ENCODE data around the gene C6orf89. TPM values are rescaled to one million over a fixed set of nuclear protein-coding genes. Genes with fewer than 3 reads are reported as not detected.
A peak's percentile ranks its signal among the peaks of the same experiment; 100 is the strongest.
"Not testable (repeated sequence)": the region's sequence is repeated elsewhere in the genome, so short reads cannot be mapped to it uniquely, and the experiment has no call there.

The C6orf89 gene
- total and polyA plus RNA-seq, 5 donors: 53.2 to 83.9 (median 75.3) TPM

- intact Hi-C loops (cut with DNase I): loop anchor here in 3 of 4 donors (5.0 kb wide), 2 partner anchors 88 to 93 kb away; no protein-coding TSS in a partner anchor
- Histone ChIP-seq H3K4me3 (ENCODE audit: low read length) (no peak overlapping the region), H3K9me3 (ENCODE audit: control insufficient read depth, low read length) (no peaks in the 10 kb centered on the region), H3K27ac (ENCODE audit: low read length) (peak overlapping the region; percentile 45), H3K27me3 (ENCODE audit: control insufficient read depth, insufficient read depth) (no peaks in the 10 kb centered on the region), H3K4me1 (ENCODE audit: control insufficient read depth, insufficient read depth, low read length) (no peaks in the 10 kb centered on the region)
- ATAC-seq (no peak), DNase-seq (no peak)
- WGBS: 33% methylated on average over 6 of the region's 6 CpGs
These were observed 3.1 kb downstream of the C6orf89 start for GRCh38 chr6:36888654-36889481.

DNA sequence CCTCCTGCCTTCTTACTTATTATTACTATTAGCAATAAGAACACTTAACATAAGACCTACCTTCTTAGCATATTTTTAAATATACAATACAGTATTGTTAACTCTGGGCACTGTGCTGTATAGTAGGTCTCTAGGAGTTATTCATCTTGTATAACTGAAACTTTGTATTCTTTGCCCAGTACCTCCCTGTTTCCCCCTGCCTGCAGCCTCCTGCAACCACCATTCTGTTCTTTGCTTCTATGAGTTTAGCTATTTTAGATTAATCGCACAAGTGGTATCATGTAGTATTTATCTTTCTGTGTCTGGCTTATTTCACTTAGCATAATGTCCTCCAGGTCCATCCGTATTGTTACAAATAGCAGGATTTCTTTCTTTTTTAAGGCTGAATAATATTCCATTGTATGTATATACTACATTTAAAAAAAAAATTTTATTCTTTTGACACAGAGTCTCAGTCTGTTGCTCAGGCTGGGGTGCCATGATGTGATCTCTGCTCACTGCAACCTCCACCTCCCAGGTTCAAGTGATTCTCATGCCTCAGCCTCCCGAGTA is 4.4 kb downstream of the C6orf89 start:
- intact Hi-C loops (cut with DNase I): loop anchor here in 1 of 4 donors (10.0 kb wide), 1 partner anchor 115 kb away; the partner anchor contains the start of gene FGD2
- Histone ChIP-seq H3K27me3 (ENCODE audit: control insufficient read depth, insufficient read depth) (no peaks in the 10 kb centered on the region), H3K4me3 (ENCODE audit: low read length) (no peak overlapping the region), H3K27ac (ENCODE audit: low read length) (no peak overlapping the region), H3K9me3 (ENCODE audit: control insufficient read depth, low read length) (no peaks in the 10 kb centered on the region), H3K4me1 (ENCODE audit: control insufficient read depth, insufficient read depth, low read length) (no peaks in the 10 kb centered on the region)
- WGBS: 92% methylated on average over 3 of the region's 3 CpGs
- ATAC-seq: no peak
- DNase-seq: no peak

DNA sequence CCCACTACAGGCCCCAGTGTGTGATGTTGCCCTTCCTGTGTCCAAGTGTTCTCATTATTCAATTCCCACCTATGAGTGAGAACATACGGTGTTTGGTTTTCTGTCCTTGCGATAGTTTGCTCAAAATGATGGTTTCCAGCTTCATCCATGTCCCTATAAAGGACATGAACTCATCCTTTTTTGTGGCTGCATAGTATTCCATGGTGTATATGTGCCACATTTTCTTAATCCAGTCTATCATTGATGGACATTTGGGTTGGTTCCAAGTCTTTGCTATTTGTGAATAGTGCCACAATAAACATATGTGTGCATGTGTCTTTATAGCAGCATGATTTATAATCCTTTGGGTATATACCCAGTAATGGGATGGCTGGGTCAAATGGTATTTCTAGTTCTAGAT is 5.4 kb downstream of the C6orf89 start:
- not testable (repeated sequence) for H3K9me3 ChIP-seq (ENCODE audit: control insufficient read depth, low read length)

GRCh38 chr6:36893976-36894932 is 8.5 kb downstream of the C6orf89 start:
- no peaks in the 10 kb centered on the region for H3K27me3 ChIP-seq (ENCODE audit: control insufficient read depth, insufficient read depth)
- H3K27ac ChIP-seq (ENCODE audit: low read length): no peak overlapping the region
- no peak overlapping the region for H3K4me3 ChIP-seq (ENCODE audit: low read length)
- H3K4me1 ChIP-seq (ENCODE audit: control insufficient read depth, insufficient read depth, low read length): no peaks in the 10 kb centered on the region
- no peaks in the 10 kb centered on the region for H3K9me3 ChIP-seq (ENCODE audit: control insufficient read depth, low read length)
- WGBS: 93% methylated on average over 8 of the region's 8 CpGs
- intact Hi-C loops (cut with DNase I): loop anchor here in 1 of 4 donors (10.0 kb wide), 1 partner anchor 111 kb away; the partner anchor contains the start of gene FGD2
- DNase-seq: no peak
- ATAC-seq: no peak

More for the DNA sequence above, 5.4 kb downstream of the C6orf89 start:
- 99% methylated on average over 2 of the region's 2 CpGs for WGBS
- intact Hi-C loops (cut with DNase I): loop anchor here in 1 of 4 donors (10.0 kb wide), 1 partner anchor 114 kb away; the partner anchor contains the start of gene FGD2
- not testable (repeated sequence) for ATAC-seq; H3K4me3 ChIP-seq (ENCODE audit: low read length); DNase-seq; H3K4me1 ChIP-seq (ENCODE audit: control insufficient read depth, insufficient read depth, low read length); H3K27ac ChIP-seq (ENCODE audit: low read length); H3K27me3 ChIP-seq (ENCODE audit: control insufficient read depth, insufficient read depth)

DNA sequence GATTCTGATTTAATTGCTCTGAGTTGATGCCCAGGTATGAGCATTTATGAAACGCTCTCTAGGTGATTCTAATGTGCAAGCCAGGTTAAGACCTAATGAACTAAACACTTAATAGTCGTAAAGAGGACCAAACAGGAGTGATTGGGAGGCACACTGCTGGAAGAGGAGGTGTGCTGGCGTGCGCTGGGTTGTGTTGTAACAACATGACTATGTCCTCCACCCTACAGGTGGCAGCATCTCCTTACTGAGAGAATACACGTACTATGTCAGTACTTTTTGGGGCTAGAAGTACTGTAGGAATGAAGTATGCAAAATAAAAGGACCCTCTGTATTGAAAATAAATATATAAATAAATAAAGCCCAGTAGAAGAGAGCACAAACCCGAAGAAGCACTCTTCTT is 11.9 kb downstream of the C6orf89 start:
- no peak for DNase-seq
- Histone ChIP-seq H3K9me3 (ENCODE audit: control insufficient read depth, low read length) (no peaks in the 10 kb centered on the region), H3K27ac (ENCODE audit: low read length) (no peak overlapping the region), H3K4me1 (ENCODE audit: control insufficient read depth, insufficient read depth, low read length) (no peaks in the 10 kb centered on the region), H3K27me3 (ENCODE audit: control insufficient read depth, insufficient read depth) (no peaks in the 10 kb centered on the region), H3K4me3 (ENCODE audit: low read length) (no peak overlapping the region)
- peak in 1 of 2 donors; percentile 63 for ATAC-seq
- intact Hi-C loops (cut with DNase I): loop anchor here in 1 of 4 donors (10.0 kb wide), 1 partner anchor 107 kb away; the partner anchor contains the start of gene FGD2
- 86% methylated on average over 6 of the region's 6 CpGs for WGBS

DNA sequence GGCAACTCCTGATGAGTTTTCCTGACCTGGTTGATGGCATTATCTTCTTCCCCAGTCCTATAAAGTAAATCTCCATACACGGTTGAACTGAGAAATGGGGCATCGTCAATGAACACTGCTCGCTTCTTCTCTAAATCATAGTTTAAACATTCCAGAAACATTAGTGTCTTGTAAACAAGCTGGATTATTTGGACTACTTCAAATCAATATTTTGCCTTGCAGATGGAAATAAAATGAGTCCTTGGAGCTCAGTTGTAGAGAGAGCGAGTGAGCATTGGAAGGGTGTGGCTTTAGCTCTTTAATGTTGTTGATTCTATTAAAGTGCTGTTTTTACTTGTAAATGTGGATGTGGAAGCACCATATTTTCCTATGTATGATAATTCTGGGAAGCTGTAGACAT is 18.4 kb downstream of the C6orf89 start:
- H3K4me3 ChIP-seq (ENCODE audit: low read length): no peak overlapping the region
- WGBS: 76% methylated on average over 4 of the region's 4 CpGs
- DNase-seq: no peak
- H3K27ac ChIP-seq (ENCODE audit: low read length): no peak overlapping the region
- ATAC-seq: no peak
- intact Hi-C loops (cut with DNase I): loop anchor here in 1 of 4 donors (10.0 kb wide), 1 partner anchor 71 kb away; no protein-coding TSS in a partner anchor
- peaks cover 6% of the 10 kb centered on the region for H3K4me1 ChIP-seq (ENCODE audit: control insufficient read depth, insufficient read depth, low read length)
- no peaks in the 10 kb centered on the region for H3K9me3 ChIP-seq (ENCODE audit: control insufficient read depth, low read length)
- H3K27me3 ChIP-seq (ENCODE audit: control insufficient read depth, insufficient read depth): no peaks in the 10 kb centered on the region

GRCh38 chr6:36904851-36905393 is 19.2 kb downstream of the C6orf89 start:
- WGBS: 99% methylated on average over 5 of the region's 5 CpGs
- H3K4me1 ChIP-seq (ENCODE audit: control insufficient read depth, insufficient read depth, low read length): peaks cover 6% of the 10 kb centered on the region
- no peak for ATAC-seq
- no peak overlapping the region for H3K4me3 ChIP-seq (ENCODE audit: low read length)
- no peak for DNase-seq
- H3K27me3 ChIP-seq (ENCODE audit: control insufficient read depth, insufficient read depth): no peaks in the 10 kb centered on the region
- no peaks in the 10 kb centered on the region for H3K9me3 ChIP-seq (ENCODE audit: control insufficient read depth, low read length)
- intact Hi-C loops (cut with DNase I): loop anchor here in 1 of 4 donors (10.0 kb wide), 1 partner anchor 70 kb away; no protein-coding TSS in a partner anchor
- H3K27ac ChIP-seq (ENCODE audit: low read length): no peak overlapping the region

DNA sequence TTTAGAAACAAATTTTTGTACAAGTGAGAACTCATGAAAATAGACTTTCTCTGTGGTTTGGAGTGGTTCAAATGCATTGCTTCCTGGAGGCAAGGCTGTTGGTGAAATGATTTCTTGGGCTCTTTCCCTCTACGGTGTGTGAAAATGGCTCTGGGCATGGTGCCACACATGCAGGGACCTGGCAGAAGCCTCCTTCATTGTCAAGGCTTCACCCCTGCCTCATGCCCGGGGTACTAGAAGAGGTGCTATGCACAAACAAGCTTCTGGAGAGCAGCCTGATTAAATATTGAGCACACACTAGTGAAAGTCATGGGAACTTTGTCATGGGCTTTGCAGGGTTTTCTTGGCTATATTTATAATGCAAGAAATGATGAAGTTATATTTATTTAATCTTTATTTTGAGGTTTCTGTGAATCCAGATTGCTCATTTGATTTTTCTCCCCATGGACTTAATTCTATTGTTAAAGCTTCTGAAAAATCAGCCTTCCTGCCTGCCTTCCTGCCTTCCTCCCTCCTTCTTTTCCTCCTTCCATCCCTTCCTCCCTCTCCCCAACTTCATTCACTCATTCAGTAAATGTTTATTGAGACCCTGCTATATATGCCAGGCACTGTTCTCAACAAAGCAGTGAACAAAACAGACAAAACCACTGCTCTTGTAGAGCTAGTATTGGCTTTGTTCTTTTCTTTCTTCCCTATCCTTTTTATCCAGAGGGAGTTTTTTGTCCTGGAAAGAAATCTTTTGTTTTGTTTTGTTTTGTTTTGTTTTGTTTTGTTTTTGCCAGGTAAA is 21.0 kb downstream of the C6orf89 start:
- no peaks in the 10 kb centered on the region for H3K27me3 ChIP-seq (ENCODE audit: control insufficient read depth, insufficient read depth)
- H3K9me3 ChIP-seq (ENCODE audit: control insufficient read depth, low read length): no peaks in the 10 kb centered on the region
- H3K4me1 ChIP-seq (ENCODE audit: control insufficient read depth, insufficient read depth, low read length): peaks cover 6% of the 10 kb centered on the region
- intact Hi-C loops (cut with DNase I): loop anchor here in 1 of 4 donors (10.0 kb wide), 1 partner anchor 68 kb away; no protein-coding TSS in a partner anchor
- 21% methylated on average over 2 of the region's 2 CpGs for WGBS
- DNase-seq (peak; percentile 59 to 83 (median 82)), ATAC-seq (peak; percentile 83)
- no peak overlapping the region for H3K4me3 ChIP-seq (ENCODE audit: low read length)
- H3K27ac ChIP-seq (ENCODE audit: low read length): peak overlapping the region; percentile 75

DNA sequence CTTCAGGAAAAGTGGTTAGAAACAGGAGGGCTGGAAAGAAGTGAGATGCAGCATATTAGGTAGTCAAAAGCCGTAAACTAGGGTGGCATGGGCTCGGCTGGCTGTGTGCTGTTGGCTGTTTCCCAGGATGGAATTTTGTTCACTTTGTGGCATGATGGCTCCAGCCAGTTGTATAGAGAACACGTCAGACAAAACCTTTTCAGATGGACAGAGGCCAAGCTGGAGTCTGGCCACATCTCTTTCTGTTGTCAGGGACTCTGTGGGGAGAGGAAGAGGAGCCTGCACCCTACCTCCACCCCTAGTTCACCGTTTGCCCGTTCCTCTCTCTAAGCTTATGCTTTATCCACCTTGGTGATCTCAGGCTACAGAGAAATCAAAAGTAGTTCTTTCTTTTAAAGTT is 22.0 kb downstream of the C6orf89 start:
- 38% methylated on average over 5 of the region's 5 CpGs for WGBS
- ATAC-seq: peak; percentile 79 to 85
- Histone ChIP-seq H3K27me3 (ENCODE audit: control insufficient read depth, insufficient read depth) (no peaks in the 10 kb centered on the region), H3K4me1 (ENCODE audit: control insufficient read depth, insufficient read depth, low read length) (peaks cover 6% of the 10 kb centered on the region), H3K4me3 (ENCODE audit: low read length) (no peak overlapping the region), H3K27ac (ENCODE audit: low read length) (peak overlapping the region; percentile 77), H3K9me3 (ENCODE audit: control insufficient read depth, low read length) (no peaks in the 10 kb centered on the region)
- intact Hi-C loops (cut with DNase I): loop anchor here in 1 of 4 donors (10.0 kb wide), 1 partner anchor 67 kb away; no protein-coding TSS in a partner anchor
- DNase-seq: peak; percentile 60 to 81 (median 72)

All from right cardiac atrium (tissue), 5 donors.